ENCODE data around the gene CAPN11. TPM values are rescaled to one million over a fixed set of nuclear protein-coding genes. Genes with fewer than 3 reads are reported as not detected.

The CAPN11 gene
- total RNA-seq (10 to 100 TPM; 20.5 to 23.5 TPM), polyA plus RNA-seq (ENCODE audit: insufficient read depth, low read depth, low replicate concordance) (115 TPM)
- long read RNA-seq, donor 1, result 0 reads
- long read RNA-seq, donor 2, result 0 reads

GRCh38 chr6:44158770-44159228, at the start of gene CAPN11:
Gene CAPN11, plus strand, starts transcription at chr6:44158820. Its CDS starts 29 bp downstream, at chr6:44158849.
- intact Hi-C loops (cut with DNase I; ENCODE audit: low total_unique reads), result no loop called here
- no peaks in the 10 kb centered on the region for H3K36me3 ChIP-seq (ENCODE audit: low read depth, missing control alignments)
- 65 to 94% methylated on average over 4 to 5 of the region's 5 CpGs for WGBS, 2 donors

GRCh38 chr6:44109212-44109611, 49.4 kb upstream of the CAPN11 start:
- TF ChIP-seq POLR2A (IDR thresholded peaks at IDR 0.05), result no peak
- TF ChIP-seq CTCF (IDR thresholded peaks at IDR 0.05), result no peak
- no peak for DNase-seq
- Histone ChIP-seq H3K4me1 (peaks cover 26% of the 10 kb centered on the region), H3K27me3 (no peaks in the 10 kb centered on the region), H3K27ac (no peak overlapping the region), H3K4me3 (no peak overlapping the region), H3K36me3 (ENCODE audit: low read depth, missing control alignments) (no peaks in the 10 kb centered on the region), H3K9me3 (no peaks in the 10 kb centered on the region)
- 46 to 62% methylated on average over 9 to 10 of the region's 10 CpGs for WGBS, 2 donors
- intact Hi-C loops (cut with DNase I; ENCODE audit: low total_unique reads), result no loop called here

More at GRCh38 chr6:44158770-44159228, at the start of gene CAPN11:
- Histone ChIP-seq H3K4me3 (no peak within 1 kb of the TSS), H3K4me1 (peaks cover 3% of the 10 kb centered on the region), H3K27ac (no peak within 1 kb of the TSS), H3K9me3 (no peaks in the 10 kb centered on the region), H3K27me3 (no peaks in the 10 kb centered on the region)
- DNase-seq, result no peak
- TF ChIP-seq CTCF (IDR thresholded peaks at IDR 0.05) (no peak), POLR2A (IDR thresholded peaks at IDR 0.05) (no peak)

GRCh38 chr6:44110005-44110676, 48.5 kb upstream of the CAPN11 start:
- TF ChIP-seq POLR2A (IDR thresholded peaks at IDR 0.05) (no peak), CTCF (IDR thresholded peaks at IDR 0.05) (no peak)
- no peak overlapping the region for H3K27ac ChIP-seq
- 66 to 81% methylated on average over 6 of the region's 6 CpGs for WGBS, 2 donors
- no peak overlapping the region for H3K4me3 ChIP-seq
- H3K4me1 ChIP-seq, result peaks cover 26% of the 10 kb centered on the region
- H3K9me3 ChIP-seq, result no peaks in the 10 kb centered on the region
- no peaks in the 10 kb centered on the region for H3K36me3 ChIP-seq (ENCODE audit: low read depth, missing control alignments)
- intact Hi-C loops (cut with DNase I; ENCODE audit: low total_unique reads), result no loop called here
- H3K27me3 ChIP-seq, result no peaks in the 10 kb centered on the region
- DNase-seq, result no peak

- Histone ChIP-seq H3K36me3 (ENCODE audit: low read depth, missing control alignments) (no peaks in the 10 kb centered on the region), H3K4me3 (no peak overlapping the region), H3K9me3 (no peaks in the 10 kb centered on the region), H3K4me1 (peaks cover 22% of the 10 kb centered on the region), H3K27me3 (no peaks in the 10 kb centered on the region), H3K27ac (no peak overlapping the region)
- DNase-seq, result no peak
- intact Hi-C loops (cut with DNase I; ENCODE audit: low total_unique reads), result no loop called here
- TF ChIP-seq CTCF (IDR thresholded peaks at IDR 0.05), result no peak
- WGBS, 2 donors, result 96 to 98% methylated on average over 3 of the region's 3 CpGs
Measured at GRCh38 chr6:44110966-44111365, 47.7 kb upstream of the CAPN11 start.
